H1 (cell line): Measurements from ENCODE around the gene HOXB4. TPM values are rescaled to one million over a fixed set of nuclear protein-coding genes. Genes with fewer than 3 reads are reported as not detected.

Experiments used
- CTCF ChIA-PET: fragments of 300-600 bp; sonication (Branson Sonifier 250); formaldehyde crosslinking; loops from one replicate; lab custom pipeline; 2021; ENCODE audit not compliant: partially characterized antibody; lab: Charles Lee
- POLR2A ChIA-PET: fragments of 300-600 bp; sonication (Branson Sonifier 250); formaldehyde crosslinking; loops from one replicate; lab custom pipeline; 2021; ENCODE audit warnings: inconsistent platforms; ENCODE audit not compliant: partially characterized antibody; lab: Charles Lee
- DNase-seq, 2 experiments: peaks; one replicate each; pipeline versions ENCODE4 v3.0.0 to v3.0.0-alpha.2; 2010 to 2022; ENCODE audit warnings: low spot score in 2 of 2, low read depth in 1 of 2, mixed read lengths in 1 of 2
- FAIRE-seq: peaks from 2 replicates; lab custom pipeline; 2011; peaks lifted over from hg19 to GRCh38; lab: Jason Lieb, UNC
- H2AFZ ChIP-seq: 2 replicates; pipeline ENCODE4 v1.8.1; 2012; ENCODE audit warnings: low read length, inconsistent platforms
- H2AK5ac ChIP-seq: 2 replicates; pipeline ENCODE4 v1.6.1; 2013; ENCODE audit warnings: low read depth, low read length
- H2BK120ac ChIP-seq: replicated peaks from 2 replicates; pipeline ENCODE3; 2013; ENCODE audit warnings: low read depth, low read length, inconsistent platforms
- H2BK12ac ChIP-seq: 2 replicates; pipeline ENCODE4 v1.6.1; 2013; ENCODE audit warnings: low read depth, low read length
- H2BK15ac ChIP-seq: 2 replicates; pipeline ENCODE4 v1.6.1; 2013; ENCODE audit warnings: low read length
- H2BK20ac ChIP-seq: 2 replicates; pipeline ENCODE4 v1.6.1; 2013; ENCODE audit warnings: low read length
- H2BK5ac ChIP-seq: 2 replicates; pipeline ENCODE4 v1.6.1; 2013; ENCODE audit warnings: low read depth, low read length
- H3K14ac ChIP-seq: 2 replicates; pipeline ENCODE4 v1.6.1; 2013; ENCODE audit warnings: inconsistent platforms; ENCODE audit not compliant: insufficient read length
- H3K18ac ChIP-seq: 2 replicates; pipeline ENCODE4 v1.6.1; 2013; ENCODE audit warnings: low read length; ENCODE audit errors: extremely low read depth
- H3K23ac ChIP-seq: 2 replicates; pipeline ENCODE4 v1.6.1; 2013; ENCODE audit warnings: inconsistent platforms; ENCODE audit not compliant: insufficient read length
- H3K23me2 ChIP-seq: 2 replicates; pipeline ENCODE4 v1.6.1; 2013; ENCODE audit warnings: low read depth, low read length
- H3K27ac ChIP-seq: 2 replicates; pipeline ENCODE4 v1.6.1; 2011; ENCODE audit warnings: low read depth, low read length, inconsistent platforms
- H3K27me3 ChIP-seq, 4 experiments: replicated peaks in 1 of 4; 1 replicate in 1 of 4; 2 replicates in 3 of 4; pipeline versions ENCODE4 v1.6.1 to v1.8.1; 2011 to 2013; ENCODE audit warnings: low read length in 3 of 4, mild to moderate bottlenecking in 3 of 4, inconsistent platforms in 2 of 4, mixed read lengths in 2 of 4, moderate library complexity in 1 of 4; ENCODE audit not compliant: control insufficient read depth in 3 of 4, insufficient read depth in 3 of 4; ENCODE audit errors: extremely low read depth in 1 of 4
- H3K36me3 ChIP-seq, 4 experiments: 2 replicates each; pipeline versions ENCODE4 v1.6.1 to v1.8.1; 2011 to 2013; ENCODE audit warnings: mild to moderate bottlenecking in 4 of 4, low read length in 3 of 4, moderate library complexity in 2 of 4, control low read depth in 1 of 4, inconsistent platforms in 1 of 4; ENCODE audit not compliant: insufficient read depth in 4 of 4, control insufficient read depth in 2 of 4
- H3K4ac ChIP-seq: replicated peaks from 2 replicates; pipeline ENCODE3; 2013; ENCODE audit warnings: low read length, low read depth, mixed read lengths, inconsistent platforms; ENCODE audit not compliant: insufficient read length
- H3K4me1 ChIP-seq, 4 experiments: replicated peaks in 1 of 4; 1 replicate in 1 of 4; 2 replicates in 3 of 4; pipeline versions ENCODE4 v1.6.1 to v1.8.1; 2011 to 2013; ENCODE audit warnings: low read length in 3 of 4, inconsistent platforms in 2 of 4, mixed read lengths in 1 of 4; ENCODE audit not compliant: insufficient read depth in 4 of 4, control insufficient read depth in 3 of 4
- H3K4me2 ChIP-seq, 2 experiments: 2 replicates each; pipeline versions ENCODE4 v1.6.1 to v1.8.1; 2011 to 2013; ENCODE audit warnings: low read depth in 2 of 2, low read length in 2 of 2, control low read depth in 1 of 2, inconsistent platforms in 1 of 2, mild to moderate bottlenecking in 1 of 2; ENCODE audit not compliant: insufficient read depth in 1 of 2
- H3K4me3 ChIP-seq, 4 experiments: fragments of 200-600, 300-600 bp in 1 of 4; sonication (generic), shearing (Covaris generic), sonication (Bioruptor Twin) in 1 of 4; 2 replicates each; pipeline versions ENCODE4 v1.5.1 to v1.8.1; 2011 to 2016; ENCODE audit warnings: low read length in 4 of 4, low read depth in 3 of 4, control low read depth in 2 of 4, inconsistent platforms in 2 of 4, mild to moderate bottlenecking in 2 of 4, mixed read lengths in 1 of 4, moderate library complexity in 1 of 4; ENCODE audit not compliant: insufficient read depth in 2 of 4; ENCODE audit errors: extremely low read depth in 1 of 4
- H3K56ac ChIP-seq: replicated peaks from 2 replicates; pipeline ENCODE3; 2013; ENCODE audit warnings: low read depth, mild to moderate bottlenecking, mixed read lengths, low read length, inconsistent platforms; ENCODE audit not compliant: insufficient read length
- H3K79me1 ChIP-seq: 2 replicates; pipeline ENCODE4 v1.6.1; 2013; ENCODE audit warnings: low read depth, low read length, control low read depth
- H3K79me2 ChIP-seq, 2 experiments: 2 replicates each; pipeline versions ENCODE4 v1.6.1 to v1.8.1; 2012 to 2013; ENCODE audit warnings: low read length in 2 of 2, mild to moderate bottlenecking in 2 of 2, inconsistent platforms in 1 of 2; ENCODE audit not compliant: insufficient read depth in 2 of 2, control insufficient read depth in 1 of 2
- H3K9ac ChIP-seq, 4 experiments: replicated peaks in 1 of 4; 1 replicate in 1 of 4; 2 replicates in 3 of 4; pipeline versions ENCODE4 v1.6.1 to v1.8.1; 2011 to 2013; ENCODE audit warnings: low read depth in 3 of 4, low read length in 3 of 4, control low read depth in 2 of 4, mild to moderate bottlenecking in 2 of 4, moderate library complexity in 2 of 4, inconsistent platforms in 1 of 4; ENCODE audit errors: extremely low read depth in 1 of 4
- H3K9me3 ChIP-seq, 2 experiments: 2 replicates each; pipeline versions ENCODE4 v1.6.1 to v1.8.1; 2012 to 2013; ENCODE audit warnings: mild to moderate bottlenecking in 2 of 2, moderate library complexity in 2 of 2, control low read depth in 1 of 2, inconsistent platforms in 1 of 2, low read depth in 1 of 2, low read length in 1 of 2, mixed read lengths in 1 of 2; ENCODE audit not compliant: insufficient read depth in 2 of 2
- H4K20me1 ChIP-seq, 2 experiments: replicated peaks in 1 of 2; 2 replicates each; pipeline versions ENCODE3 to v1.8.1; 2011 to 2013; ENCODE audit warnings: inconsistent platforms in 2 of 2, low read length in 2 of 2, mild to moderate bottlenecking in 1 of 2; ENCODE audit not compliant: insufficient read depth in 2 of 2, control insufficient read depth in 1 of 2
- H4K5ac ChIP-seq: 2 replicates; pipeline ENCODE4 v1.6.1; 2013; ENCODE audit warnings: low read length, low read depth, mixed read lengths, inconsistent platforms; ENCODE audit not compliant: insufficient read length
- H4K8ac ChIP-seq: 2 replicates; pipeline ENCODE4 v1.8.0; 2013; ENCODE audit warnings: mild to moderate bottlenecking, moderate library complexity, low read length, inconsistent platforms; ENCODE audit not compliant: insufficient read depth; ENCODE audit errors: extremely low read depth
- H4K91ac ChIP-seq: replicated peaks from 2 replicates; pipeline ENCODE3; 2013; ENCODE audit warnings: low read length, mixed read lengths, inconsistent platforms; ENCODE audit not compliant: insufficient read length
- ASH2L ChIP-seq: fragments of 200-600, 300-600 bp; sonication (generic); IDR thresholded peaks from one replicate; pipeline ENCODE4 v1.7.1; 2017; ENCODE audit warnings: low read length
- ATF3 ChIP-seq: IDR thresholded peaks from 2 replicates; pipeline ENCODE4 v1.6.1; 2011; ENCODE audit warnings: low read depth, mild to moderate bottlenecking, low read length; ENCODE audit not compliant: insufficient read depth
- BCL11A ChIP-seq, 2 experiments: IDR thresholded peaks; one replicate each; pipeline ENCODE4 v1.6.1; 2011; ENCODE audit warnings: low read depth in 2 of 2, low read length in 2 of 2, mild to moderate bottlenecking in 2 of 2
- CBX8 ChIP-seq: fragments of 300-800, 300-1000 bp; sonication (generic); IDR thresholded peaks from 2 replicates; pipeline ENCODE4 v1.7.1; 2016; ENCODE audit warnings: low read depth, low read length, borderline replicate concordance
- CEBPB ChIP-seq: IDR thresholded peaks from 2 replicates; pipeline ENCODE4 v1.6.1; 2012; ENCODE audit warnings: low read depth, low read length
- NANOG ChIP-seq: IDR thresholded peaks from 2 replicates; pipeline ENCODE4 v1.6.1; 2011; ENCODE audit warnings: low read length, low read depth, mild to moderate bottlenecking, inconsistent platforms; ENCODE audit not compliant: insufficient read depth, poor library complexity, severe bottlenecking
- SAP30 ChIP-seq: fragments of 300-600 bp; sonication (generic); IDR thresholded peaks from 2 replicates; pipeline ENCODE4 v1.7.1; 2012; ENCODE audit warnings: low read length, moderate library complexity, mild to moderate bottlenecking, inconsistent platforms; ENCODE audit not compliant: insufficient read depth, insufficient replicate concordance
- SIRT6 ChIP-seq: IDR thresholded peaks from one replicate; pipeline ENCODE4 v1.7.1; 2012; ENCODE audit warnings: low read length, inconsistent platforms
- SIX5 ChIP-seq: IDR thresholded peaks from 2 replicates; pipeline ENCODE4 v1.6.1; 2011; ENCODE audit warnings: mild to moderate bottlenecking, low read depth, low read length
- SUZ12 ChIP-seq: fragments of 200-600 bp; sonication (generic); IDR thresholded peaks from 2 replicates; pipeline ENCODE4 v1.6.1; 2012; ENCODE audit warnings: mild to moderate bottlenecking, inconsistent platforms, low read length, moderate library complexity, mixed read lengths
- TBP ChIP-seq: IDR thresholded peaks from 2 replicates; pipeline ENCODE4 v1.6.1; 2011; ENCODE audit warnings: low read depth, low read length, improper control_type of control experiment
- USF2 ChIP-seq: IDR thresholded peaks from 2 replicates; pipeline ENCODE4 v1.6.1; 2011; ENCODE audit warnings: low read length, improper control_type of control experiment
- WGBS, 2 experiments: shearing (Covaris generic) in 1 of 2; methylation state at CpG; one replicate each; pipeline versions ENCODE4 v1.1.6 to v1.1.7; 2013 to 2015; ENCODE audit warnings: low lambda C conversion rate in 2 of 2, mixed read lengths in 2 of 2, inconsistent platforms in 1 of 2, low coverage in 1 of 2, missing lambda C conversion rate in 1 of 2; ENCODE audit not compliant: insufficient replicate concordance in 2 of 2, insufficient coverage in 1 of 2, insufficient read length in 1 of 2; ENCODE audit errors: extremely low coverage in 1 of 2, missing lambda C conversion rate in 1 of 2; 5-methylcytosine and 5-hydroxymethylcytosine counted together
- polyA plus RNA-seq, 7 experiments: library from polyadenylated mRNA; depleted of rRNA in 3 of 7; stranded (reverse) in 5 of 7; unstranded in 2 of 7; fragments of >200 nt in 5 of 7; fragments of 200-250 nt in 2 of 7; gene quantifications; 1 replicate in 5 of 7; 2 replicates in 1 of 7; 4 replicates in 1 of 7; pipeline versions ENCODE4 v1.2.1 to v1.2.3, GENCODE V29; 2011 to 2013; ENCODE audit warnings: missing spikeins in 2 of 7, mixed read lengths in 2 of 7
- total RNA-seq: library from RNA; stranded (reverse); fragmentation: NEBNext Ultra II Directional; extraction: Animal tissue kit (Norgen Biotek cat#: 25700); gene quantifications from 2 replicates; pipeline ENCODE4 v1.2.1, GENCODE V29; 2021

HOXB4 gene
- total and polyA plus RNA-seq, 2 of the 8 experiments (the other 6 are each of a cell fraction or from before 2014, with no cell fraction given), result not detected

GRCh38 chr17:48569240-48569582 is 8.9 kb downstream of the HOXB4 start:
- Histone ChIP-seq H3K79me2 (no peaks in the 10 kb centered on the region), H2BK12ac (no peak overlapping the region), H3K14ac (no peak overlapping the region), H3K9me3 (no peaks in the 10 kb centered on the region), H2BK120ac (no peak overlapping the region), H3K27me3 (peaks cover 99 to 100% (median 100%) of the 10 kb centered on the region in 4 experiments), H4K5ac (no peak overlapping the region), H2BK20ac (no peak overlapping the region), H4K8ac (no peak overlapping the region), H3K27ac (no peak overlapping the region), H3K56ac (no peak overlapping the region), H3K9ac (no peak overlapping the region), H2AFZ (no peak overlapping the region), H2BK15ac (no peak overlapping the region), H2BK5ac (no peak overlapping the region), H3K23me2 (peaks cover 4% of the 10 kb centered on the region; the same call in 1 of the 2 replicates), H4K20me1 (peaks cover 9 to 46% of the 10 kb centered on the region in 2 experiments), H2AK5ac (no peak overlapping the region), H3K4ac (no peak overlapping the region), H3K4me1 (peaks cover 0 to 8% (median 4%) of the 10 kb centered on the region in 4 experiments; a peak in 5 of 7 replicates), H4K91ac (no peak overlapping the region), H3K4me2 (no peak overlapping the region), H3K4me3 (no peak overlapping the region), H3K79me1 (no peaks in the 10 kb centered on the region), H3K18ac (no peak overlapping the region), H3K36me3 (no peaks in the 10 kb centered on the region; a peak in 1 of 8 replicates), H3K23ac (no peak overlapping the region)
- ChIA-PET POLR2A (interaction anchor here (1.8 kb wide), 1 partner anchor 13 kb away, joined by 8 read pairs; no protein-coding TSS in a partner anchor), CTCF (interaction anchor here (0.5 to 4.8 kb wide), 7 partner anchors 10 to 527 kb away, joined by 3 to 32 read pairs (median 5); partner anchors contain the start of gene HOXB5)
- TF ChIP-seq TBP (no peak), SIRT6 (no peak), ASH2L (no peak), CBX8 (peak; percentile 16; the same call in 1 of the 2 replicates), SIX5 (no peak), ATF3 (no peak), NANOG (no peak), USF2 (no peak), BCL11A (IDR thresholded peaks at IDR 0.05; ENCODE audit: low read depth in 2 of 2, low read length in 2 of 2) (no peak), SAP30 (no peak), CEBPB (no peak), SUZ12 (peak; percentile 29; the same call in 1 of the 2 replicates)
- DNase-seq, result no peak
- 7% methylated on average over 3 of the region's 3 CpGs; no CpG with 5 or more reads in 1 of the 2 experiments for WGBS, 2 experiments
- no peak for FAIRE-seq
